GM20000 (cell line): ENCODE results near the gene CLGN.

Experiments
- DNase-seq: peaks from one replicate; pipeline ENCODE4 v3.0.0; 2012; ENCODE audit warnings: low spot score
- TF ChIP-seq, protein P1 (sequence below): IDR thresholded peaks from 2 replicates; pipeline ENCODE4 v1.5.1; 2012; ENCODE audit warnings: mild to moderate bottlenecking, control low read depth; ENCODE audit errors: extremely low read depth, missing control alignments

Gene CLGN, protein sequence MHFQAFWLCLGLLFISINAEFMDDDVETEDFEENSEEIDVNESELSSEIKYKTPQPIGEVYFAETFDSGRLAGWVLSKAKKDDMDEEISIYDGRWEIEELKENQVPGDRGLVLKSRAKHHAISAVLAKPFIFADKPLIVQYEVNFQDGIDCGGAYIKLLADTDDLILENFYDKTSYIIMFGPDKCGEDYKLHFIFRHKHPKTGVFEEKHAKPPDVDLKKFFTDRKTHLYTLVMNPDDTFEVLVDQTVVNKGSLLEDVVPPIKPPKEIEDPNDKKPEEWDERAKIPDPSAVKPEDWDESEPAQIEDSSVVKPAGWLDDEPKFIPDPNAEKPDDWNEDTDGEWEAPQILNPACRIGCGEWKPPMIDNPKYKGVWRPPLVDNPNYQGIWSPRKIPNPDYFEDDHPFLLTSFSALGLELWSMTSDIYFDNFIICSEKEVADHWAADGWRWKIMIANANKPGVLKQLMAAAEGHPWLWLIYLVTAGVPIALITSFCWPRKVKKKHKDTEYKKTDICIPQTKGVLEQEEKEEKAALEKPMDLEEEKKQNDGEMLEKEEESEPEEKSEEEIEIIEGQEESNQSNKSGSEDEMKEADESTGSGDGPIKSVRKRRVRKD

DNA sequence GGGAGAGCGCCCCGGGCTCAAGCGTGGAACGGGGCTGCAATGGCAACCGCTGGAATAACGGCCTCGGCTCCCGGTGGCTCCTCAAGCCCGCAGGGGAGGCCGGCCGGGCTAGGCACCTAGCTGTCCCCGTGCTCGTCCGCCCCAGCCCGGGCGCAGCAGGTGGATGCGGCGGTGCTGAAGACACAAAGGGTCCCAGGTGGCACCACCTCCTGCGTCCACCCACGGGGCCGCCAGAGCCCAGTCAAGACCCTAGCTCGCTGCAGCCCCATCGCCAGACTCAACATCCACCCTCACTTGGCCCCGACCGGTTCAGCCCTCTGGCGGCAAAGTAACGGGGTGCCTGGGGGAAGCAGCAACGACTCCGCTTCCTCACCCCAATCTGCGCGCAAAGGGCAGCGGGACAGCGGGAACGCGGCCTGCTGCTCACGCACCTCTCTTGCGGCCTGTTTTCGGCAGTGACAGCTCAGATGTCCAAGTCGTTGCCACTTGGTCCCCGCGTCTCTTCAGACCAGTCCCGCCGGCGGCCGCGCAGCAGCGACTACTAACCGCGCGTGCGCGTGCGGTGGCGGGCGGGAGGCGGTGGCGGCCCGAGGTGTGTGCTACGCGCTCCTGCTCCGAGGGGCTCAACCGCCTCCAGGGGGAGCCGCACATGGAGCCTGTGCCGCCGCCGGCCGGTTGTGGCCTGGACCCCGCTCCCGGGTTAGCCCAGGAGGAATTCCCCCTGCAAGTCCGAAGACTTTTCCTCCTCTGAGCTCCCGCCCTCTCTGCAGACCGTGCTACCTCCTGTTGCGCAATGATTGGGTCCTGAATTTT, at the start of gene CLGN:
Gene CLGN (minus strand): TSS at position 543 of the 813 bp plus-strand sequence. CDS start 14,570 bp downstream, outside the sequence.
- TF ChIP-seq, protein P1, sequence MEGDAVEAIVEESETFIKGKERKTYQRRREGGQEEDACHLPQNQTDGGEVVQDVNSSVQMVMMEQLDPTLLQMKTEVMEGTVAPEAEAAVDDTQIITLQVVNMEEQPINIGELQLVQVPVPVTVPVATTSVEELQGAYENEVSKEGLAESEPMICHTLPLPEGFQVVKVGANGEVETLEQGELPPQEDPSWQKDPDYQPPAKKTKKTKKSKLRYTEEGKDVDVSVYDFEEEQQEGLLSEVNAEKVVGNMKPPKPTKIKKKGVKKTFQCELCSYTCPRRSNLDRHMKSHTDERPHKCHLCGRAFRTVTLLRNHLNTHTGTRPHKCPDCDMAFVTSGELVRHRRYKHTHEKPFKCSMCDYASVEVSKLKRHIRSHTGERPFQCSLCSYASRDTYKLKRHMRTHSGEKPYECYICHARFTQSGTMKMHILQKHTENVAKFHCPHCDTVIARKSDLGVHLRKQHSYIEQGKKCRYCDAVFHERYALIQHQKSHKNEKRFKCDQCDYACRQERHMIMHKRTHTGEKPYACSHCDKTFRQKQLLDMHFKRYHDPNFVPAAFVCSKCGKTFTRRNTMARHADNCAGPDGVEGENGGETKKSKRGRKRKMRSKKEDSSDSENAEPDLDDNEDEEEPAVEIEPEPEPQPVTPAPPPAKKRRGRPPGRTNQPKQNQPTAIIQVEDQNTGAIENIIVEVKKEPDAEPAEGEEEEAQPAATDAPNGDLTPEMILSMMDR = peak; percentile 16
- peak; percentile 73 for DNase-seq

DNA sequence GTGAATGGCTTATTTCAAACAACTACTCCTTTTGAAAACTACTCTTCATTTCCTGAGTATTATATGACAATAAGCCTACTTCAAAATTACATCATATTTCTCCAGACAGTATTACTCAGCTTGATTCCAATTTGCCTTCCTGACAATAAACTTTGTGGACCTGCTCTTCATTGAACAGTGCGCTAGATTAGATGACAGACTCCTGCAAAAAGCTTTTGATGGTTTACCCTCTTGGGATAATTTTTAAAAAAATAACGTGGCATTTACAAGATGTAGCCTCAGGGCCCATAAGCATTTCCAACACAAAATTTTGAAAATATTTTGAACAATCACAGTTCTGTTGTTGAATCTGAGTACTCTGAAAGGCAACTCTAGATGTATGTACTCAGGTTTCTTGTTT, 44.7 kb upstream of the CLGN start:
- no peak for DNase-seq
- TF ChIP-seq, protein P1 = no peak

- TF ChIP-seq, protein P1 = no peak
- no peak for DNase-seq
Observed at GRCh38 chr4:140469791-140470733, 42.6 kb upstream of the CLGN start.

DNA sequence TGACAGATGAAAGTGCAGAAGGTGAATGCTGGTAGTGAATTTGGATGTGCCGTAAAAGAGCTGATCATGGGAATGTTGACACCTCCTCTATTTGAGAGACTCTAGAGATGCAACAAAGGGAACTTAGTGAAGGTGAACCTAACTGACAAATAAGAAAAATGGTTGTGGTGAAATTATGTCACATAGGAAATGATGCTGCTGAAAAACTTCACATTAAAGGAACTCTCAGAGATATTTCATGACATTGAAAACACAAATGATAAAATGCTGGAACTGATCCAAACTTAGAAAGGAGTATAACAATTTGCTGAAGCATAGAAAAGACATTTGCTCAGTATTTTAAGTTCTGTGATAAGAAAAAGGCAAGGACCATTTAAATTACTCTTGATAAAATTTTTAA, 38.7 kb upstream of the CLGN start:
- no peak for DNase-seq

DNA sequence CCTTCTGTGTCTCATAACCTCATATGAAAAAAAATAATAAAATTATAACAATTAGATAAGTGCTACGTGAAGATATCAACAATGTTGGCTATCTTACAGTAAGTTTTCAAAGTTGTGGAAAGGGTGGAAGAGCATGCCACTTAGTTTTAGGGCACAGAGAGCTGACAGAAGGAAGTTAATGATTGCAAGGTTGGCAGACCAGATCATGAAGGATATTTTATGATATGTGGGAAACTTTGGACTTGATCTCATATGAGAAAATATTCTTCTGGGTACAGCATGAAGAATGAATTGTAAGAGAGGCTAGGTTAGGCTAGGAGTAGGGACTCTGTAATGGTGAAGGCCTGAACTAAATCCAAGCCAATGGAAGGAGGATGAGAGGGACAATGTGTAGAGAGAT, 36.2 kb upstream of the CLGN start:
- TF ChIP-seq, protein P1 = no peak
- DNase-seq = no peak

More for the DNA sequence above, 38.7 kb upstream of the CLGN start:
- TF ChIP-seq, protein P1 = no peak

GRCh38 chr4:140463182-140463581, 35.7 kb upstream of the CLGN start:
- no peak for DNase-seq
- TF ChIP-seq, protein P1 = no peak
